Upper lobe of right lung (tissue), 1 donor: ENCODE data around the gene OMA1. TPM values are rescaled to one million over a fixed set of nuclear protein-coding genes. Genes with fewer than 3 reads are reported as not detected.
"Not testable (repeated sequence)": the region's sequence is repeated elsewhere in the genome, so short reads cannot be mapped to it uniquely, and the experiment has no call there.

Source experiments
- ATAC-seq: fragments of 200-7000 bp; cut with Tn5 transposase; one replicate; pipeline ENCODE4 v1.9.1; 2020; ENCODE audit warnings: mild to moderate bottlenecking, moderate library complexity
- DNase-seq: peaks from one replicate; pipeline ENCODE4 v3.0.0-alpha.2; 2020
- H3K27ac ChIP-seq: fragments of 200-600 bp; one replicate; pipeline ENCODE4 v1.8.0; 2022
- H3K27me3 ChIP-seq: fragments of 200-600 bp; one replicate; pipeline ENCODE4 v1.8.0; 2022; ENCODE audit warnings: mild to moderate bottlenecking
- H3K36me3 ChIP-seq: fragments of 200-600 bp; one replicate; pipeline ENCODE4 v1.8.0; 2022
- H3K4me1 ChIP-seq: fragments of 200-600 bp; one replicate; pipeline ENCODE4 v1.8.0; 2022
- H3K4me3 ChIP-seq: fragments of 200-600 bp; one replicate; pipeline ENCODE4 v1.8.0; 2022; ENCODE audit warnings: mild to moderate bottlenecking
- H3K9me3 ChIP-seq: fragments of 200-600 bp; one replicate; pipeline ENCODE4 v1.8.0; 2022
- CTCF ChIP-seq: fragments of 200-600 bp; IDR thresholded peaks from one replicate; pipeline ENCODE4 v1.8.0; 2022; ENCODE audit warnings: antibody characterized with exemption
- intact Hi-C: fragments of 100-400 bp; cut with DNase I; formaldehyde crosslinking; loops from one replicate; pipeline ENCODE4 v1.11.0; 2022
- total RNA-seq: library from RNA; stranded (reverse); fragmentation: NEBNext Ultra II Directional; extraction: Animal tissue kit (Norgen Biotek cat#: 25700); gene quantifications from one replicate; pipeline ENCODE4 v1.2.1, GENCODE V29; 2021
- donor health status: DM: no; HTN: yes; CAD: no; lungs with severe emphysema.

The OMA1 gene
- total RNA-seq, 1 donor from 2014 or later = 31.3 TPM

GRCh38 chr1:58584082-58584895 is 37.8 kb upstream of the OMA1 start:
- TF ChIP-seq CTCF = no peak
- Histone ChIP-seq H3K4me1 (peaks cover 33% of the 10 kb centered on the region), H3K27ac (peak overlapping the region; percentile 76), H3K4me3 (no peak overlapping the region), H3K9me3 (no peaks in the 10 kb centered on the region), H3K36me3 (no peaks in the 10 kb centered on the region), H3K27me3 (no peaks in the 10 kb centered on the region)
- DNase-seq (peak; percentile 78), ATAC-seq (peak; percentile 90)
- intact Hi-C loops = no loop called here

- H3K36me3 ChIP-seq = no peaks in the 10 kb centered on the region
- H3K27ac ChIP-seq = peak overlapping the region; percentile 76
- no peaks in the 10 kb centered on the region for H3K27me3 ChIP-seq
- TF ChIP-seq CTCF = no peak
- DNase-seq = no peak
- ATAC-seq = peak; percentile 44
- intact Hi-C loops = no loop called here
- H3K9me3 ChIP-seq = no peaks in the 10 kb centered on the region
- no peak overlapping the region for H3K4me3 ChIP-seq
- H3K4me1 ChIP-seq = peaks cover 33% of the 10 kb centered on the region
These were observed 37.0 kb upstream of the OMA1 start for GRCh38 chr1:58583496-58583895.

GRCh38 chr1:58582143-58582542 is 35.6 kb upstream of the OMA1 start:
- H3K4me3 ChIP-seq, H3K9me3 ChIP-seq, H3K27ac ChIP-seq, H3K27me3 ChIP-seq, DNase-seq, intact Hi-C loops, ATAC-seq, H3K36me3 ChIP-seq: not testable (repeated sequence)
- peaks cover 33% of the 10 kb centered on the region for H3K4me1 ChIP-seq

- no peak overlapping the region for H3K4me3 ChIP-seq
- DNase-seq (no peak), ATAC-seq (no peak)
- peaks cover 31% of the 10 kb centered on the region for H3K4me1 ChIP-seq
- no peaks in the 10 kb centered on the region for H3K36me3 ChIP-seq
- no peaks in the 10 kb centered on the region for H3K9me3 ChIP-seq
- TF ChIP-seq CTCF = no peak
- intact Hi-C loops = no loop called here
- H3K27ac ChIP-seq = no peak overlapping the region
- no peaks in the 10 kb centered on the region for H3K27me3 ChIP-seq
These were observed 35.1 kb upstream of the OMA1 start for GRCh38 chr1:58581641-58582040.

GRCh38 chr1:58580186-58580585 is 33.7 kb upstream of the OMA1 start:
- ATAC-seq = no peak
- no peak for DNase-seq
- Histone ChIP-seq H3K4me3 (no peak overlapping the region), H3K27ac (no peak overlapping the region), H3K9me3 (no peaks in the 10 kb centered on the region), H3K36me3 (no peaks in the 10 kb centered on the region), H3K4me1 (peaks cover 20% of the 10 kb centered on the region), H3K27me3 (no peaks in the 10 kb centered on the region)
- TF ChIP-seq CTCF = no peak
- intact Hi-C loops = no loop called here

GRCh38 chr1:58577654-58578030 is 31.1 kb upstream of the OMA1 start:
- no peaks in the 10 kb centered on the region for H3K9me3 ChIP-seq
- DNase-seq = no peak
- ATAC-seq = no peak
- peaks cover 10% of the 10 kb centered on the region for H3K4me1 ChIP-seq
- peak overlapping the region; percentile 60 for H3K4me3 ChIP-seq
- H3K36me3 ChIP-seq = no peaks in the 10 kb centered on the region
- H3K27me3 ChIP-seq = no peaks in the 10 kb centered on the region
- H3K27ac ChIP-seq = peak overlapping the region; percentile 89
- intact Hi-C loops = no loop called here
- no peak for TF ChIP-seq CTCF
